ENCODE data around the gene LDHAL6A. TPM values are rescaled to one million over a fixed set of nuclear protein-coding genes. Genes with fewer than 3 reads are reported as not detected.

Gene LDHAL6A
- total RNA-seq, 4 donors from 2014 or later = not detected

DNA sequence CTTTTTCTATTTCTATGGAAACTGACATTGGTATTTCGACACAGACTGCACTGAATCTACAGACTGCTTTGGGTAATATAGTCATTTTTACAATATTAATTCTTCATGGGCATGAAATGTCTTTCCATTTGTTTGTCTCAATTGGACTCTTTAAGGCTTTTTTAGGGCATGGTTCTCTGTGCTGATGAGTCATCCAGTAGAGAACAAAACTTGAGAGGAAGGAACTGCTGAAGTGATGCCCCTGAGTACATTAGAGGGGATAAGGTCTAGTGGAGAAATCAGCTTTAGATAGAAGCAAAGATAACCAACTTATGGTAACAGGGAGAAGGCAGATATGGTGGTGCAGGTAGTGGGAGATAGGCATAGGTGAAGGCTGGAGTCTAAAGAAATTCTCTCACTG lies 46.0 kb downstream of the LDHAL6A start:
- H3K4me3 ChIP-seq = no peak overlapping the region
- no peaks in the 10 kb centered on the region for H3K27me3 ChIP-seq
- TF ChIP-seq, protein P1, sequence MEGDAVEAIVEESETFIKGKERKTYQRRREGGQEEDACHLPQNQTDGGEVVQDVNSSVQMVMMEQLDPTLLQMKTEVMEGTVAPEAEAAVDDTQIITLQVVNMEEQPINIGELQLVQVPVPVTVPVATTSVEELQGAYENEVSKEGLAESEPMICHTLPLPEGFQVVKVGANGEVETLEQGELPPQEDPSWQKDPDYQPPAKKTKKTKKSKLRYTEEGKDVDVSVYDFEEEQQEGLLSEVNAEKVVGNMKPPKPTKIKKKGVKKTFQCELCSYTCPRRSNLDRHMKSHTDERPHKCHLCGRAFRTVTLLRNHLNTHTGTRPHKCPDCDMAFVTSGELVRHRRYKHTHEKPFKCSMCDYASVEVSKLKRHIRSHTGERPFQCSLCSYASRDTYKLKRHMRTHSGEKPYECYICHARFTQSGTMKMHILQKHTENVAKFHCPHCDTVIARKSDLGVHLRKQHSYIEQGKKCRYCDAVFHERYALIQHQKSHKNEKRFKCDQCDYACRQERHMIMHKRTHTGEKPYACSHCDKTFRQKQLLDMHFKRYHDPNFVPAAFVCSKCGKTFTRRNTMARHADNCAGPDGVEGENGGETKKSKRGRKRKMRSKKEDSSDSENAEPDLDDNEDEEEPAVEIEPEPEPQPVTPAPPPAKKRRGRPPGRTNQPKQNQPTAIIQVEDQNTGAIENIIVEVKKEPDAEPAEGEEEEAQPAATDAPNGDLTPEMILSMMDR (IDR thresholded peaks at IDR 0.05) = no peak
- no peak for TF ChIP-seq POLR2A (IDR thresholded peaks at IDR 0.05)
- intact Hi-C loops (cut with DNase I) = no loop called here
- H3K27ac ChIP-seq = no peak overlapping the region
- WGBS, 2 donors = 96 to 100% methylated on average over 1 of the region's 1 CpG
- no peaks in the 10 kb centered on the region for H3K4me1 ChIP-seq
- H3K36me3 ChIP-seq = peaks cover 15 to 97% (median 26%) of the 10 kb centered on the region in 3 donors
- no peaks in the 10 kb centered on the region for H3K9me3 ChIP-seq
- DNase-seq = no peak

DNA sequence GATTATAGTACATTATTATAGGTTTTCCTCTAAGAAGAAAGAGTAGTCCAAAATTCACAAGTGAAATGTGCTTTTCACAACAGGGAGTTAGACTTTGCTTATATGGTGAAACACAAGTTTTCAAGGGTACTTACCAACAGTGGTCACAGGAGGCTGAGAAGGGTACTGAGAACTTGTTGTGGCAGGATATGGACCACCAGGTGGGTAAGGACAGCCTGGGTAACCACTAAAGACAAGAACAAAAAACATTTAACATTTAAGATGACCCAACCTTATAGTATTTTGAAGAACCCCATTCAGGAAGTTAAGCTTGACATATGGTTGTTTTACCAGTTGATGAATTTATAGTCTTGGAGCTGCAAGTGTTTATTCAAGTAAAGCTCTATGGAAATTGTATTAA lies 46.7 kb downstream of the LDHAL6A start:
- Histone ChIP-seq H3K27me3 (no peaks in the 10 kb centered on the region), H3K36me3 (peaks cover 15 to 97% (median 26%) of the 10 kb centered on the region in 3 donors), H3K4me3 (no peak overlapping the region), H3K9me3 (no peaks in the 10 kb centered on the region), H3K4me1 (no peaks in the 10 kb centered on the region), H3K27ac (no peak overlapping the region)
- intact Hi-C loops (cut with DNase I) = no loop called here
- no peak for TF ChIP-seq POLR2A (IDR thresholded peaks at IDR 0.05)
- TF ChIP-seq, protein P1 (IDR thresholded peaks at IDR 0.05) = no peak
- no peak for DNase-seq

DNA sequence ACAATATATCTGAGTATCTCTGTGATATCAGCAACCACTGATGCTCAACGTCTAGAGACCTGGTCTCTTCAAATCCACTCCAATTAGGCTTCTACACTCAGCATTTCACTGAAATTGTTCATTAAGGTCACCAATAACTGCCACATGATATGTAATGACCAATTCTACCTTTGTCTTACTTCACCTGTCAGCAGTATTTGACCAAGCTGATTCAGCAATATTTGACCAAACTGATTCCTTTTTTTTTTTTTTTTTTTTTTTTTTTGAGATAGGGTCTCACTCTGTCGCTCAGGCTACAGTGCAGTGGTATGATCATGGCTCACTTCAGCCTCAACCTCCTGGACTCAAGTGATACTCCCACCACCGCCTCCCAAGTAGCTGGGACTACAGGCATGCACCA lies 65.5 kb downstream of the LDHAL6A start:
- peaks cover 0 to 34% (median 17%) of the 10 kb centered on the region in 3 donors for H3K4me1 ChIP-seq
- DNase-seq = no peak
- no peaks in the 10 kb centered on the region for H3K27me3 ChIP-seq
- no peaks in the 10 kb centered on the region for H3K9me3 ChIP-seq
- intact Hi-C loops (cut with DNase I) = no loop called here
- no peak overlapping the region for H3K4me3 ChIP-seq
- TF ChIP-seq, protein P1 (IDR thresholded peaks at IDR 0.05) = no peak
- no peak for TF ChIP-seq POLR2A (IDR thresholded peaks at IDR 0.05)
- no peak overlapping the region for H3K27ac ChIP-seq
- peaks cover 0 to 45% (median 0%) of the 10 kb centered on the region in 3 donors for H3K36me3 ChIP-seq
- WGBS, 2 donors = 80 to 94% methylated on average over 3 of the region's 3 CpGs

DNA sequence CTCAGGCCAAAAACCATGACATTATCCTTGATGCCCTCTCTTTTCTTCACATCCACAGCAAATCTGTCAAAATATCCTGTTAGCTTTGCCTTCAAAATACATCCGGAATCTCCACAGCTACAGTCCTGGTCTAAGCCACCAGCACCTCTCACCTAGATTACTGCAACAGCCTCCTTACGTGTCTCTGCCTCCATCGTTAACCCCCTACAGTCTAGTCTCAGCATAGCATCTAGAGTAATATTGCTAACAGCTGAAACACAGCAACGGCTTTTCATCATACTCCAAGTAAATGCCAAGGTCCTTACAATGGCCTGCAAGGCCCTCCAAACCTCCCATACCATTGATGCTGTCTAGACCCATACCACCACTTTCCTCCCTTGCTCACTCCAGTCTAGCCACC lies 66.7 kb downstream of the LDHAL6A start:
- no peak overlapping the region for H3K27ac ChIP-seq
- no peak for DNase-seq
- peaks cover 0 to 36% (median 17%) of the 10 kb centered on the region in 3 donors for H3K4me1 ChIP-seq
- H3K27me3 ChIP-seq = no peaks in the 10 kb centered on the region
- TF ChIP-seq POLR2A (IDR thresholded peaks at IDR 0.05) = no peak
- TF ChIP-seq, protein P1 (IDR thresholded peaks at IDR 0.05) = peak in 1 of 6 experiments; percentile 19
- WGBS, 2 donors = 75 to 81% methylated on average over 4 of the region's 4 CpGs
- H3K9me3 ChIP-seq = no peaks in the 10 kb centered on the region
- intact Hi-C loops (cut with DNase I) = no loop called here
- peaks cover 0 to 34% (median 0%) of the 10 kb centered on the region in 3 donors for H3K36me3 ChIP-seq
- no peak overlapping the region for H3K4me3 ChIP-seq

DNA sequence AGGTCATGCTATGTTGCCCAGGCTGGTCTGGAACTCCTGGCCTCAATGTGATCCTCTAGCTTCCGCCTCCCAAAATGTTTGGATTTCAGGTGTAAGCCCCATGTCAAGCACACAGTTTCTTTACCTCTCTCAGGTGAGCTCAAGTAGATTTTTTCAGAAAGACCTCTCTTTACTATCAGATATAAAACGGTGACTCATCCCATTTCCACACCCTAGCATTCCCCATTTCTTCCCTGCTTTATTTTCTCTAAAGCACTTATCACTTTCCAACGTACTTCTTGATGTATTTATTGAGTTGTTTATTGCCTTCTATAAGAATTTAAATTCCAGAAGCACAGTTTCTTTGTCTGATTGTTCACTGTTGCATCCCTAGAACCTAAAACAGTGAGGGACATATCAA lies 67.4 kb downstream of the LDHAL6A start:
- intact Hi-C loops (cut with DNase I) = no loop called here
- H3K27me3 ChIP-seq = no peaks in the 10 kb centered on the region
- H3K27ac ChIP-seq = no peak overlapping the region
- no peak overlapping the region for H3K4me3 ChIP-seq
- H3K9me3 ChIP-seq = no peaks in the 10 kb centered on the region
- no peak for DNase-seq
- WGBS, 2 donors = 63 to 77% methylated on average over 3 of the region's 3 CpGs
- peaks cover 0 to 43% (median 17%) of the 10 kb centered on the region in 3 donors for H3K4me1 ChIP-seq
- TF ChIP-seq, protein P1 (IDR thresholded peaks at IDR 0.05) = no peak
- TF ChIP-seq POLR2A (IDR thresholded peaks at IDR 0.05) = no peak
- H3K36me3 ChIP-seq = peaks cover 0 to 30% (median 0%) of the 10 kb centered on the region in 3 donors
